Fibroblast of villous mesenchyme (primary cell): ENCODE data around the gene TRPM6. TPM values are rescaled to one million over a fixed set of nuclear protein-coding genes. Genes with fewer than 3 reads are reported as not detected.

Experiments used
- DNase-seq: peaks from one replicate; pipeline ENCODE4 v3.0.0-alpha.2; 2010; ENCODE audit warnings: low read depth
- H3K4me3 ChIP-seq: 2 replicates; pipeline ENCODE4 v1.5.1; 2011; ENCODE audit warnings: low read depth, mild to moderate bottlenecking, low read length
- total RNA-seq: library from RNA; depleted of rRNA; stranded (reverse); fragments of >200 nt; gene quantifications from 2 replicates; pipeline ENCODE4 v1.2.3, GENCODE V29; 2012
- TF ChIP-seq, protein P1 (sequence below): IDR thresholded peaks from 2 replicates; pipeline ENCODE4 v1.5.1; 2012; ENCODE audit warnings: low read depth, mild to moderate bottlenecking, low read length; ENCODE audit not compliant: insufficient read depth

The TRPM6 gene
- total RNA-seq, 1 donor = under 0.01 TPM

DNA sequence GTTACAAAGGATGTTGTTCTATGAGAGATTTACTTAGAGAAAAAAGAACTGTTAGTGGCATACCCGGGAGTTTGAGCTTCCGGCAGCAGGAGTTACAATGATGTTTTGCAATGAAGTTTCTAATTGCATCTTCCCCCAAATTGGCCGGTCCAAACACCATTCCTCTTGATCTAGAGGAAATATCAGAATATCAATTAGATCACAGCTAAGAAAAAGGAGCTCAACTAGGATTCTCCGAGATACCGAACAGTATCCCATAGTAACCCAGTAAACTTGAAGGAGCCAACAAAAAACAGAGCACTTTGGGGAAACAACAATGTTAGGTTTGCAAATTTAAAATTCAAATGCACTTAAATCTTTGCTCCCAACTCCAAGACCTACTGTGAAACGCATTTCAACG lies 159.5 kb downstream of the TRPM6 start:
- TF ChIP-seq, protein P1, sequence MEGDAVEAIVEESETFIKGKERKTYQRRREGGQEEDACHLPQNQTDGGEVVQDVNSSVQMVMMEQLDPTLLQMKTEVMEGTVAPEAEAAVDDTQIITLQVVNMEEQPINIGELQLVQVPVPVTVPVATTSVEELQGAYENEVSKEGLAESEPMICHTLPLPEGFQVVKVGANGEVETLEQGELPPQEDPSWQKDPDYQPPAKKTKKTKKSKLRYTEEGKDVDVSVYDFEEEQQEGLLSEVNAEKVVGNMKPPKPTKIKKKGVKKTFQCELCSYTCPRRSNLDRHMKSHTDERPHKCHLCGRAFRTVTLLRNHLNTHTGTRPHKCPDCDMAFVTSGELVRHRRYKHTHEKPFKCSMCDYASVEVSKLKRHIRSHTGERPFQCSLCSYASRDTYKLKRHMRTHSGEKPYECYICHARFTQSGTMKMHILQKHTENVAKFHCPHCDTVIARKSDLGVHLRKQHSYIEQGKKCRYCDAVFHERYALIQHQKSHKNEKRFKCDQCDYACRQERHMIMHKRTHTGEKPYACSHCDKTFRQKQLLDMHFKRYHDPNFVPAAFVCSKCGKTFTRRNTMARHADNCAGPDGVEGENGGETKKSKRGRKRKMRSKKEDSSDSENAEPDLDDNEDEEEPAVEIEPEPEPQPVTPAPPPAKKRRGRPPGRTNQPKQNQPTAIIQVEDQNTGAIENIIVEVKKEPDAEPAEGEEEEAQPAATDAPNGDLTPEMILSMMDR = no peak
- no peak for DNase-seq
- no peak overlapping the region for H3K4me3 ChIP-seq

DNA sequence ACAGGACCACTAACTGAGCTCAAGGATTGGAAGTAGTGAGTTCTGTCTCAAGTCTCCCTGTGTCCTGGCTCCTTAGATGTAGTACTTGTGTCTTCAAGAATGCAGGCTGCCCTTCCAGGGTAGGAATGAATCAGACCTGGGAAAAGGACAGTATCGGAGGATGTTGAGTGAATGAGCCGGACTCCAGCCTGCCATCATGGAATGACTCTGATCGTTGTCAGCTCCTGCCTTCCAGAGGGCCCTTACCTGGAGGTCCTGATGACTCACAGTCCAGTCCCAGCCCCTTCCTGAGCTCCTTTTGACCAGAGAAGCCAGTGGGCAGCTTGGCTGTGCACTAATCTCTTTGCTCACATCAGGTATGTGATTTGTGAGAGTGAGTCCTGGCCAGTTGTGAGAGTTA lies 161.1 kb downstream of the TRPM6 start:
- TF ChIP-seq, protein P1 = no peak
- H3K4me3 ChIP-seq = no peak overlapping the region
- no peak for DNase-seq

DNA sequence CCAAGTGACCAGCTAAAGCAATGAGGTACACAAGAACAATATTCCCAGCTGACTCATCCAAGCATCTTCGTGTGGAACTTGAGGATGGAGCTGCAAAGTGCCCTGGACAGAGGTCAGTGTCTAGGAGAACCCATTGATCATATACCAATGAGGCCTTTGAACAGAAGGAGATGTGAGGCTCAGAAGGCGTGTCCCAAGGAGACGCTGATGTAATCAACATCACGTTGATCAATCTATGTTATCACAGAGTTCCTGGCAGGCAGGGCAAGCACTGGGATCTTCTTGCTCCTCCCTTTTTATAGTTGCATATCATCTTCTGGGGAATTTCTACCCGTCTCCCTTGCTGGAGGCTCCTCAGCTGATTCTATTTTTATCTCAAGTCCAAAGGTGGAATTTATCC lies 163.4 kb downstream of the TRPM6 start:
- no peak for DNase-seq
- no peak overlapping the region for H3K4me3 ChIP-seq
- TF ChIP-seq, protein P1 = no peak

DNA sequence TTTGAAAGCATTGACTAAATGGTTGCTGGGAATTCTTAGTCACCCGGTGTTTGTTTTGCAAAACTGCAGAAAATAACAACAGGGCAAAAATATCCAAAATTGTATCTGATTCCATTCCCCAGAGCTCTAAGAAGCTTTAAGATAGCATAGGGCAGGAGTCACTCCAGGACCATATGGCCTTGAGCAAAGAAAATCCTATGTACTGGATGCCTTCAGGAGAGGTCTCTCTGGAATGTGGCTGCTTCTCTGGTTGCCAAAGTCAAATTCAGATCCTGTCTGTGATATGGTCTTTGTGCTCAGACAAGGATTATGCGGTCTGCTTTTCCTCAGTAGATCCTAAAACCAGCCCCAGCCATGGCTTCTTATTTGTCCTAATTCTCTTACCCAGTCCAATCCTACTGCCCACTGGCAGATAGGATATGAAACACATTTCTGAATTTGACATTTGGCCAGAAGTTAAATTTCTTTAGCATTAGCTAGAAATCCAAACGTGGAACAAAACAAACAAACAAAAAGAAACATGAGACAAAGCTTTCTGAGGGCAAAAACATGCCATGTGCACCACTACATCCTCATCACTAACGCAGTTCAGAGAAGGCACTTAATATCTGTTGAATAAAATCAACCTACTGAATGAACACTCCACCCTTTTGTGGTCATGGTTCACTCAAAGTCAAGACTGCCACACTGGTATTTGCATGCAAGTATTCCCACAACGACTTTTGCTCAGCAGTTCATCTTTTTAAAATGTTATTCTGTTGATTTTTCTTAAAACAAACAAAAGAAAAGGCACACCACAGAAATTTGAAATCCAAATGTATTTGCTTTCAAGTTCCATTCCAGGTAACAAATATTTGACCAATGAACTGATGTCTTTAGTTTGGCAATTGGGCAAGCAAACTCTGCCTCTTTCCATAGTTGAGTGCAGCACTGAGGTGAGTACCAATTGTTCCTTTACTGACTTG lies 165.7 kb downstream of the TRPM6 start:
- peak; percentile 31 for DNase-seq
- H3K4me3 ChIP-seq = no peak overlapping the region
- TF ChIP-seq, protein P1 = no peak

DNA sequence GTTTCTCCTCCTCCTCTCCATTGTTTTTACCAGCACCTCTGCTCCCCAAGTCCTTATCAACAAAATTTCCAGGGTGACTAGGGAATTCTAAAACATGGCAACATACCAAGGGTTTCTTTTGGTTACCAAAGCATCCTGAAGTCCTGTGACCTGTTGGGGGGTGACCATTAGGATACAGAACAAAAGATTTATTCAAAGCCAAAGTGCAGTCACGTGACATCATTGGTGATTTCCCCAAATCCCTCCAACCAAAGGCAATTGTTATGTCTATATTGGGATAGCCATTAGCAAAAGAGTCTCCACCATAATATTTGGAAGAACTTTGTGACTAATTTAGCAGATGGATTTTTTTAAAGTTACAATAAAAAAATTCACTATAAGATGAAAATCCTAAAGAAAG lies 168.4 kb downstream of the TRPM6 start:
- DNase-seq = no peak
- TF ChIP-seq, protein P1 = no peak

DNA sequence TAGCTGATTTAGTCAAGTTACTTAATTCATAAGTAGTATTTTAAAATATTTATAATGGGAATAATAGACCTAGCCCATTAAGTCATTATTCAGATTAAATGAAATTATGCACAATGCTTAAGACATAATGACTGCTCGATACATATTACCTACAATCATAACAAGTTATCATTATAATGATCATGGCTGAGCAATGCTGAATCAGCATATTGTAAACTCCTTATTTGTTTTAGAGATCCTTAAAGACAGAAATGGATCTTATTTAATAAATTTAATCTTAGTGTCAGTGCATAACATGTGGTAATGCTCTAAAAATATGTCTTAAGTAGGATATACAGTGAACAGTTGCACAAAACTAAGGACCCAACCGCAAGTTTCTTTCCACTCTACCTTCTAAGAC lies 169.0 kb downstream of the TRPM6 start:
- no peak overlapping the region for H3K4me3 ChIP-seq
- TF ChIP-seq, protein P1 = no peak
- no peak for DNase-seq

More for the DNA sequence above, 168.4 kb downstream of the TRPM6 start:
- H3K4me3 ChIP-seq = no peak overlapping the region

DNA sequence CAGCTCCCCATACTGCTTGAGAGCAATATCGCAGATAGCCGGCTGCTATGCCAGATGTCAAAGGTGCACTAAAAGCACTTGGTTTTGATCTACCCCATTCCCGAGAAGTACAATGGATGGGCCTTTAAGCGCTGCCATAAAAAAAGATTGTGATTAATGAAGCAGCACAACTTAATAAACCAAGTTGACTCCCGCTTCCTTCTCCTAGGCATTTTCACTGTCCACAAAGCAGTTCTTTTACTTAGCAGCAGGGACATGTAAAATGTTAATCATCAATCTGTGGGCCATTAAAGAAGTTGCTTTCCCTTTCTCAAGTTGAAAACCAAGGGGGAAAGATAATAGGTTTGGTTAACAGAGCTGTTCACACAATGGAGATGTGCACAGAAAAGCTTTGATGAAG lies 176.4 kb downstream of the TRPM6 start:
- TF ChIP-seq, protein P1 = no peak
- no peak overlapping the region for H3K4me3 ChIP-seq
- DNase-seq = no peak
